Endothelial cell (in vitro differentiated cells): ENCODE measurements around the gene SPATA45. TPM values are rescaled to one million over a fixed set of nuclear protein-coding genes. Genes with fewer than 3 reads are reported as not detected.
"Not testable (repeated sequence)": the region's sequence is repeated elsewhere in the genome, so short reads cannot be mapped to it uniquely, and the experiment has no call there.

ENCODE experiments used
- DNase-seq: peaks from one replicate; pipeline ENCODE4 v3.0.0; 2021; ENCODE audit warnings: low spot score
- H3K27ac Mint-ChIP-seq: one replicate; pipeline ENCODE4 v1.8.0; 2021; ENCODE audit warnings: mixed read lengths, inconsistent platforms; ENCODE audit not compliant: unreplicated experiment
- H3K27me3 Mint-ChIP-seq: one replicate; pipeline ENCODE4 v1.8.0; 2021; ENCODE audit warnings: mild to moderate bottlenecking, moderate library complexity, mixed read lengths, inconsistent platforms; ENCODE audit not compliant: unreplicated experiment
- H3K36me3 Mint-ChIP-seq: one replicate; pipeline ENCODE4 v1.8.0; 2021; ENCODE audit warnings: mild to moderate bottlenecking, low read depth, mixed read lengths, inconsistent platforms; ENCODE audit not compliant: unreplicated experiment
- H3K4me1 Mint-ChIP-seq: one replicate; pipeline ENCODE4 v1.8.0; 2021; ENCODE audit warnings: mild to moderate bottlenecking, mixed read lengths, inconsistent platforms; ENCODE audit not compliant: unreplicated experiment
- H3K4me3 Mint-ChIP-seq: one replicate; pipeline ENCODE4 v1.8.0; 2021; ENCODE audit warnings: mild to moderate bottlenecking, mixed read lengths, inconsistent platforms; ENCODE audit not compliant: unreplicated experiment
- H3K9me3 Mint-ChIP-seq: one replicate; pipeline ENCODE4 v1.8.0; 2021; ENCODE audit warnings: mixed read lengths, inconsistent platforms; ENCODE audit not compliant: unreplicated experiment
- CTCF ChIP-seq: fragments of 200-600 bp; sonication (generic); IDR thresholded peaks from one replicate; pipeline ENCODE4 v1.5.0; 2021; ENCODE audit warnings: antibody characterized with exemption; ENCODE audit not compliant: unreplicated experiment
- total RNA-seq: library from RNA; stranded (reverse); fragmentation: NEBNext Ultra II Directional; extraction: Animal tissue kit (Norgen Biotek cat#: 25700); gene quantifications from one replicate; pipeline ENCODE4 v1.2.1, GENCODE V29; 2021; ENCODE audit not compliant: unreplicated experiment

The SPATA45 gene
- total RNA-seq, 1 donor from 2014 or later, result 0.82 TPM

GRCh38 chr1:212873518-212873917 lies 26.1 kb upstream of the SPATA45 start:
- no peaks in the 10 kb centered on the region for H3K9me3 Mint-ChIP-seq
- peaks cover 9% of the 10 kb centered on the region for H3K4me1 Mint-ChIP-seq
- no peak overlapping the region for H3K27ac Mint-ChIP-seq
- DNase-seq, result no peak
- H3K36me3 Mint-ChIP-seq, result peaks cover 20% of the 10 kb centered on the region
- no peak for TF ChIP-seq CTCF
- no peaks in the 10 kb centered on the region for H3K27me3 Mint-ChIP-seq
- peak overlapping the region; percentile 28 for H3K4me3 Mint-ChIP-seq

DNA sequence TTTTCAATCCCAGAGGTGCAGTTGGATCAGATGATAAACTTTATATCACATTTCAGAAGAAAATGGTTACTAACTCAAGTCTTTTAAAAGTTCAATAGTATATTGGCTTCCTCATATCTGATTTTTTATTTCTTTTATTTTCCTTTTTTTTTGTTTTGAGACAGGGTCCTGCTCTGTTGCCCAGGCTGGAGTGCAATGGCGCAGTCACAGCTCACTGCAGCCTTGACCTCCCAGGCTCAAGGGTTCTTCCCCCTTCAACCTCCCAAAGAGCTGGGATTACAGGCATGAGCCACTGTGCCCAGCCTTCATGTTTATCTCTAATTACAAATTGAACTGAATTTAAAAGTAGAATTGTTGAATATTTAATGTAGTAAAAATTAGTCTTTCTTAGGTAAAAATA lies 24.5 kb upstream of the SPATA45 start:
- H3K27me3 Mint-ChIP-seq, result no peaks in the 10 kb centered on the region
- H3K4me3 Mint-ChIP-seq, result no peak overlapping the region
- no peak for DNase-seq
- TF ChIP-seq CTCF, result no peak
- H3K27ac Mint-ChIP-seq, result no peak overlapping the region
- peaks cover 16% of the 10 kb centered on the region for H3K36me3 Mint-ChIP-seq
- no peaks in the 10 kb centered on the region for H3K9me3 Mint-ChIP-seq
- peaks cover 9% of the 10 kb centered on the region for H3K4me1 Mint-ChIP-seq

DNA sequence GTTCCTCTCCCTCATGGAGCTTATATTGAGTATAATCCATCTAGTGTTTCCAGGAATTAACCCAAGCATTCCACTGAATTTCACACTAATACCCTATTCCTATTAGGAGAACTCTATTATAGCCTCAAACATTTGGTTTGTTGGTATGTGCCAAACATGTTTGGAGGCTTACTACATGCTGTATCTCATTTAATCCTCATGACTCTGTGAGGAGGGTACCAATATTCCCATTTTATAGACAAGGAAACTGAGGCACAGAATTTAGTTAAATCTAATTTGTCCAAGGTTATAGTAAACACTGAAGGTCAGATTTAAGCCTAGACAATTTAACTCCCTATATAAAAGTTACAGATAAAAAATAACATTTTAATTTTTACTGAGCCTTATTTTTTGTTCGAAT lies 19.7 kb upstream of the SPATA45 start:
- peaks cover 5% of the 10 kb centered on the region for H3K36me3 Mint-ChIP-seq
- no peak for DNase-seq
- H3K4me3 Mint-ChIP-seq, result no peak overlapping the region
- no peaks in the 10 kb centered on the region for H3K9me3 Mint-ChIP-seq
- TF ChIP-seq CTCF, result no peak
- peaks cover 9% of the 10 kb centered on the region for H3K4me1 Mint-ChIP-seq
- no peaks in the 10 kb centered on the region for H3K27me3 Mint-ChIP-seq
- no peak overlapping the region for H3K27ac Mint-ChIP-seq

DNA sequence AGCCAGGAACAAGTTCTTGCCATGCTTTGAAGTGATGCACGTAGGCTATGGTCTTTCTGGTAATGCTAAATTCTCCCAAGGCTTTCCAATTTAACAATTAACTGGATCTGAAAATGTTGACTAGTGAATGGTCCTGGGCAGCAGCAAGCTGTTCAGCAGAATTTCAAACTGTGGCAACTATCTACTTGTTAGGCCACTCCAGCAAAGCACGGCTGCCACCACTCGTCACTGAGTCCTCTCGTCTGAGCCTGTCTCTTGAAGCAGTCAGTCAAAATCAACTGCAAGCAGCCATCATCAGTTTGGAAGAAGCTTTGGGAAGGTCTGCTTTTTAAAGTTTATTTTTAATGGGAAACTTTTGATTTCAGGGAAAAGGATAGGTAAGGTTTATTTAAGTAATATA lies 16.8 kb upstream of the SPATA45 start:
- no peaks in the 10 kb centered on the region for H3K27me3 Mint-ChIP-seq
- H3K27ac Mint-ChIP-seq, result no peak overlapping the region
- no peak for DNase-seq
- H3K9me3 Mint-ChIP-seq, result no peaks in the 10 kb centered on the region
- peaks cover 6% of the 10 kb centered on the region for H3K36me3 Mint-ChIP-seq
- TF ChIP-seq CTCF, result no peak
- H3K4me1 Mint-ChIP-seq, result peaks cover 2% of the 10 kb centered on the region
- no peak overlapping the region for H3K4me3 Mint-ChIP-seq

DNA sequence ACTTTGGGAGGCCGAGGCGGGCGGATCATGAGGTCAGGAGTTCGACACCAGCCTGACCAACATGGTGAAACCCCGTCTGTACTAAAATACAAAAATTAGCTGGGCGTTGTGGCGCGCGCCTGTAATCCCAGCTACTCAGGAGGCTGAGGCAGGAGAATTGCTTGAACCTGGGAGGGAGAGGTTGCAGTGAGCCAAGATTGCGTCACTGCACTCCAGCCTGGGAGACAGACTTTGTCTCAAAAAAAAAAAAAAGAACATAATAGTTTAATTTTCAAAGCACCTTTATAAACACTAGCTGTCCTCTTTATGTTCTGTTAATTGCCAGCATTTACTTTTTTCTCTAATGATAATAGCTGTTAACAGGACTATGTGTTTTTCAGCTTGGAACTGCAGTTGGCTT lies 15.9 kb upstream of the SPATA45 start:
- not testable (repeated sequence) for H3K4me1 Mint-ChIP-seq, DNase-seq, H3K9me3 Mint-ChIP-seq, H3K4me3 Mint-ChIP-seq, H3K36me3 Mint-ChIP-seq, H3K27ac Mint-ChIP-seq, H3K27me3 Mint-ChIP-seq

- H3K4me1 Mint-ChIP-seq, result peaks cover 9% of the 10 kb centered on the region
- no peak for DNase-seq
- H3K27ac Mint-ChIP-seq, result no peak overlapping the region
- no peaks in the 10 kb centered on the region for H3K27me3 Mint-ChIP-seq
- peaks cover 9% of the 10 kb centered on the region for H3K36me3 Mint-ChIP-seq
- TF ChIP-seq CTCF, result no peak
- no peaks in the 10 kb centered on the region for H3K9me3 Mint-ChIP-seq
- H3K4me3 Mint-ChIP-seq, result no peak overlapping the region
These were observed 14.8 kb upstream of the SPATA45 start for GRCh38 chr1:212862111-212862690.
